H1 (cell line): ENCODE results near the gene ATP5PB. TPM values are rescaled to one million over a fixed set of nuclear protein-coding genes. Genes with fewer than 3 reads are reported as not detected.

ENCODE experiments used
- GTF2F1 ChIP-seq: IDR thresholded peaks from 2 replicates; pipeline ENCODE4 v1.6.1; 2012; ENCODE audit warnings: low read depth, low read length, improper control_type of control experiment, borderline replicate concordance
- polyA plus RNA-seq, 7 experiments: library from polyadenylated mRNA; depleted of rRNA in 3 of 7; stranded (reverse) in 5 of 7; unstranded in 2 of 7; fragments of >200 nt in 5 of 7; fragments of 200-250 nt in 2 of 7; gene quantifications; 1 replicate in 5 of 7; 2 replicates in 1 of 7; 4 replicates in 1 of 7; pipeline versions ENCODE4 v1.2.1 to v1.2.3, GENCODE V29; 2011 to 2013; ENCODE audit warnings: missing spikeins in 2 of 7, mixed read lengths in 2 of 7
- total RNA-seq: library from RNA; stranded (reverse); fragmentation: NEBNext Ultra II Directional; extraction: Animal tissue kit (Norgen Biotek cat#: 25700); gene quantifications from 2 replicates; pipeline ENCODE4 v1.2.1, GENCODE V29; 2021

The ATP5PB gene
- total and polyA plus RNA-seq, 2 of the 8 experiments (the other 6 are each of a cell fraction or from before 2014, with no cell fraction given): 232 to 262 TPM

- no peak for TF ChIP-seq GTF2F1
These were observed 27.6 kb downstream of the ATP5PB start (continued) for GRCh38 chr1:111476761-111477309.
